ENCODE measurements around the gene ASTE1. TPM values are rescaled to one million over a fixed set of nuclear protein-coding genes. Genes with fewer than 3 reads are reported as not detected.

ASTE1 gene
- total and polyA plus RNA-seq, 10 of the 15 experiments (the other 5 are each of a cell fraction or from before 2014, with no cell fraction given), result 5.1 to 12.0 (median 8.2) TPM

DNA sequence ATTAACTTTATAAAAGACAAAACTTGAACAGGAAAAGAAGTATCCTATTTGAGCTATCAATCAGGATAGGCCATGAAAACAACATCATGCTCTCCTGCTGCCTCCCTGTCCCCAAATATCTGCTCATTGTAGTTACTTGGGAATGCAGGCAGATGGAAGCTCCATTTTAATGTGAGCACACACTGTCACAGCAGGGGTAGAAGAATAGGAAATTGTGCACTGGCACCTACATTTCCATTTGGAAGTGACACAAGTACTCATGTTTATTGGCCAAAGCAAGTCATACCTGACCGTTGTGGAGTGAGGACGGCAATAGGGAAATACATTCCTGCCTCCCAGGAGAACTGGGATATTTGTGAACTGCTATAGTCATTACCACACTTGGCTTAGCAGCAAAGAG is 52.4 kb downstream of the ASTE1 start:
- H3K36me3 ChIP-seq (ENCODE audit: control insufficient read depth in 2 of 2, insufficient read depth in 2 of 2, low read length in 1 of 2), result peaks cover 10 to 20% of the 10 kb centered on the region in 2 experiments; a peak in 3 of 4 replicates
- WGBS (ENCODE audit: insufficient coverage, insufficient replicate concordance, low lambda C conversion rate, missing lambda C conversion rate), result 98% methylated on average over 2 of the region's 2 CpGs
- no peak overlapping the region for H3K27ac ChIP-seq (ENCODE audit: control insufficient read depth, insufficient read depth)
- H3K79me2 ChIP-seq (ENCODE audit: control insufficient read depth, insufficient read depth, low read length), result no peaks in the 10 kb centered on the region
- ATAC-seq, result no peak
- RAD21 ChIA-PET (ENCODE audit: unreplicated experiment), result interaction anchor here (0.9 kb wide), 1 partner anchor 81 kb away, joined by 3 read pairs; no protein-coding TSS in a partner anchor
- no peak overlapping the region for H2AFZ ChIP-seq (ENCODE audit: control insufficient read depth, low read depth, low read length)
- TF ChIP-seq IRF4 (IDR thresholded peaks at IDR 0.05; ENCODE audit: low read depth, low read length) (no peak), KDM1A (IDR thresholded peaks at IDR 0.05; ENCODE audit: borderline replicate concordance) (no peak)
- no peaks in the 10 kb centered on the region for H3K27me3 ChIP-seq (replicated peaks in 1 of 2; ENCODE audit: control insufficient read depth in 2 of 2, insufficient read depth in 2 of 2, low read length in 1 of 2)
- CTCF ChIA-PET, result interaction anchor here (2.0 kb wide), 2 partner anchors 9 to 50 kb away, joined by 4 to 6 read pairs; no protein-coding TSS in a partner anchor
- no peaks in the 10 kb centered on the region for H4K20me1 ChIP-seq (ENCODE audit: control insufficient read depth, insufficient read depth)
- SMC1A ChIA-PET (ENCODE audit: uncharacterized antibody, unreplicated experiment), result interaction anchor here (0.8 to 1.6 kb wide), 6 partner anchors 9 to 153 kb away, joined by 3 to 5 read pairs (median 3); no protein-coding TSS in a partner anchor
- no peaks in the 10 kb centered on the region for H3K4me1 ChIP-seq (ENCODE audit: control insufficient read depth, insufficient read depth, low read length)
- no peak overlapping the region for H3K4me2 ChIP-seq (ENCODE audit: control insufficient read depth, insufficient read depth)
- DNase-seq (ENCODE audit: low read depth, low spot score), result no peak
- no peak overlapping the region for H3K4me3 ChIP-seq
- BruUV-seq (replicated peaks), result TSS peak; percentile 51
- in situ Hi-C loops (cut with MboI) (no loop called here), intact Hi-C loops (cut with micrococcal nuclease; ENCODE audit: unreplicated experiment) (no loop called here)
- POLR2A ChIA-PET, result no interaction called here
- FAIRE-seq, result no peak
- H3K9ac ChIP-seq (ENCODE audit: control insufficient read depth, insufficient read depth, low read length), result no peak overlapping the region
- H3K9me3 ChIP-seq (replicated peaks; ENCODE audit: control insufficient read depth, insufficient read depth, low read length), result 0 out of 3 replicates have a peak, but pooled peaks cover 2% of the 10 kb centered on the region

- no peak overlapping the region for H3K4me2 ChIP-seq (ENCODE audit: control insufficient read depth, insufficient read depth)
- no peak for DNase-seq (ENCODE audit: low read depth, low spot score)
- no peak overlapping the region for H3K27ac ChIP-seq (ENCODE audit: control insufficient read depth, insufficient read depth)
- H3K4me1 ChIP-seq (ENCODE audit: control insufficient read depth, insufficient read depth, low read length), result no peaks in the 10 kb centered on the region
- no TSS peak for BruUV-seq (replicated peaks)
- peaks cover 10 to 20% of the 10 kb centered on the region in 2 experiments; a peak in 3 of 4 replicates for H3K36me3 ChIP-seq (ENCODE audit: control insufficient read depth in 2 of 2, insufficient read depth in 2 of 2, low read length in 1 of 2)
- FAIRE-seq, result no peak
- ChIA-PET CTCF (interaction anchor here (2.0 kb wide), 1 partner anchor 10 kb away, joined by 6 read pairs; no protein-coding TSS in a partner anchor), RAD21 (ENCODE audit: unreplicated experiment) (interaction anchor here (0.9 kb wide), 1 partner anchor 81 kb away, joined by 3 read pairs; no protein-coding TSS in a partner anchor), SMC1A (ENCODE audit: uncharacterized antibody, unreplicated experiment) (interaction anchor here (1.0 kb wide), 1 partner anchor 79 kb away, joined by 3 read pairs; no protein-coding TSS in a partner anchor), POLR2A (no interaction called here)
- WGBS (ENCODE audit: insufficient coverage, insufficient replicate concordance, low lambda C conversion rate, missing lambda C conversion rate), result 98% methylated on average over 5 of the region's 5 CpGs
- no peak overlapping the region for H3K9ac ChIP-seq (ENCODE audit: control insufficient read depth, insufficient read depth, low read length)
- H2AFZ ChIP-seq (ENCODE audit: control insufficient read depth, low read depth, low read length), result no peak overlapping the region
- H4K20me1 ChIP-seq (ENCODE audit: control insufficient read depth, insufficient read depth), result no peaks in the 10 kb centered on the region
- in situ Hi-C loops (cut with MboI) (no loop called here), intact Hi-C loops (cut with micrococcal nuclease; ENCODE audit: unreplicated experiment) (no loop called here)
- H3K27me3 ChIP-seq (replicated peaks in 1 of 2; ENCODE audit: control insufficient read depth in 2 of 2, insufficient read depth in 2 of 2, low read length in 1 of 2), result no peaks in the 10 kb centered on the region
- TF ChIP-seq TBL1XR1 (IDR thresholded peaks at IDR 0.05; ENCODE audit: low read depth, low read length), result no peak
- no peak for TF ChIP-seq POLR2AphosphoS5 (IDR thresholded peaks at IDR 0.05; ENCODE audit: low read length)
- TF ChIP-seq MTA2 (IDR thresholded peaks at IDR 0.05; ENCODE audit: low read depth), result no peak
- TF ChIP-seq, protein P1, sequence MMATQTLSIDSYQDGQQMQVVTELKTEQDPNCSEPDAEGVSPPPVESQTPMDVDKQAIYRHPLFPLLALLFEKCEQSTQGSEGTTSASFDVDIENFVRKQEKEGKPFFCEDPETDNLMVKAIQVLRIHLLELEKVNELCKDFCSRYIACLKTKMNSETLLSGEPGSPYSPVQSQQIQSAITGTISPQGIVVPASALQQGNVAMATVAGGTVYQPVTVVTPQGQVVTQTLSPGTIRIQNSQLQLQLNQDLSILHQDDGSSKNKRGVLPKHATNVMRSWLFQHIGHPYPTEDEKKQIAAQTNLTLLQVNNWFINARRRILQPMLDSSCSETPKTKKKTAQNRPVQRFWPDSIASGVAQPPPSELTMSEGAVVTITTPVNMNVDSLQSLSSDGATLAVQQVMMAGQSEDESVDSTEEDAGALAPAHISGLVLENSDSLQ (IDR thresholded peaks at IDR 0.05), result no peak
- TF ChIP-seq, protein P2, sequence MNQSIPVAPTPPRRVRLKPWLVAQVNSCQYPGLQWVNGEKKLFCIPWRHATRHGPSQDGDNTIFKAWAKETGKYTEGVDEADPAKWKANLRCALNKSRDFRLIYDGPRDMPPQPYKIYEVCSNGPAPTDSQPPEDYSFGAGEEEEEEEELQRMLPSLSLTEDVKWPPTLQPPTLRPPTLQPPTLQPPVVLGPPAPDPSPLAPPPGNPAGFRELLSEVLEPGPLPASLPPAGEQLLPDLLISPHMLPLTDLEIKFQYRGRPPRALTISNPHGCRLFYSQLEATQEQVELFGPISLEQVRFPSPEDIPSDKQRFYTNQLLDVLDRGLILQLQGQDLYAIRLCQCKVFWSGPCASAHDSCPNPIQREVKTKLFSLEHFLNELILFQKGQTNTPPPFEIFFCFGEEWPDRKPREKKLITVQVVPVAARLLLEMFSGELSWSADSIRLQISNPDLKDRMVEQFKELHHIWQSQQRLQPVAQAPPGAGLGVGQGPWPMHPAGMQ (IDR thresholded peaks at IDR 0.05; ENCODE audit: borderline replicate concordance), result no peak
- TF ChIP-seq CREM (IDR thresholded peaks at IDR 0.05; ENCODE audit: low read depth), result no peak
- TF ChIP-seq NFIC (IDR thresholded peaks at IDR 0.05; ENCODE audit: low read depth, low read length), result no peak
- no peak for TF ChIP-seq ZBTB40 (IDR thresholded peaks at IDR 0.05; ENCODE audit: borderline replicate concordance)
- TF ChIP-seq NR2C2 (IDR thresholded peaks at IDR 0.05; ENCODE audit: borderline replicate concordance, control insufficient read depth, insufficient read length, low read depth), result no peak
- no peak for ATAC-seq
- H3K79me2 ChIP-seq (ENCODE audit: control insufficient read depth, insufficient read depth, low read length), result no peaks in the 10 kb centered on the region
- no peak overlapping the region for H3K4me3 ChIP-seq
- H3K9me3 ChIP-seq (replicated peaks; ENCODE audit: control insufficient read depth, insufficient read depth, low read length), result 0 out of 3 replicates have a peak, but pooled peaks cover 2% of the 10 kb centered on the region
These were observed 53.2 kb downstream of the ASTE1 start for GRCh38 chr3:130973406-130973805.

Measured in GM12878 (cell line).